ENCODE data around the gene ASAP2. TPM values are rescaled to one million over a fixed set of nuclear protein-coding genes. Genes with fewer than 3 reads are reported as not detected.

ASAP2 gene
- polyA plus RNA-seq, 1 donor (not counting 4 experiments of a cell fraction or from before 2014, with no cell fraction given) = 54.2 TPM

DNA sequence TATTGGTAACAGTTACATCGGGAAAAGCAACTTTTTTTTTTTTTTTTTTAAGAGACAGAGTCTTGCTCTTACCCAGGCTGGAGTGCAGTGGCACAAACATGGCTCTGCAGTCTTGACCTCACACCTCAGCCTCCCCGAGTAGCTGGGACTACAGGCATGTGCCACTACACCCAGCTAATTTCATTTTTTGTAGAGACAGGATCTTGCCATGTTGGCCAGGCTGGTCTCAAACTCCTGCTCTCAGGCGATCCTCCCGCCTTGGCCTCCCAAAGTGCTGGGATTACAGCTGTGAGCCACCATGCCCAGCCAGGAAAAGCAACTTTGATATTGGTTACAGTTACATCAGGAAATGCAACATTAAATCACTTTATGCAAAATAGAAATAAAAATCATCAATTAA is 212.1 kb downstream of the ASAP2 start:
- TF ChIP-seq, protein P1, sequence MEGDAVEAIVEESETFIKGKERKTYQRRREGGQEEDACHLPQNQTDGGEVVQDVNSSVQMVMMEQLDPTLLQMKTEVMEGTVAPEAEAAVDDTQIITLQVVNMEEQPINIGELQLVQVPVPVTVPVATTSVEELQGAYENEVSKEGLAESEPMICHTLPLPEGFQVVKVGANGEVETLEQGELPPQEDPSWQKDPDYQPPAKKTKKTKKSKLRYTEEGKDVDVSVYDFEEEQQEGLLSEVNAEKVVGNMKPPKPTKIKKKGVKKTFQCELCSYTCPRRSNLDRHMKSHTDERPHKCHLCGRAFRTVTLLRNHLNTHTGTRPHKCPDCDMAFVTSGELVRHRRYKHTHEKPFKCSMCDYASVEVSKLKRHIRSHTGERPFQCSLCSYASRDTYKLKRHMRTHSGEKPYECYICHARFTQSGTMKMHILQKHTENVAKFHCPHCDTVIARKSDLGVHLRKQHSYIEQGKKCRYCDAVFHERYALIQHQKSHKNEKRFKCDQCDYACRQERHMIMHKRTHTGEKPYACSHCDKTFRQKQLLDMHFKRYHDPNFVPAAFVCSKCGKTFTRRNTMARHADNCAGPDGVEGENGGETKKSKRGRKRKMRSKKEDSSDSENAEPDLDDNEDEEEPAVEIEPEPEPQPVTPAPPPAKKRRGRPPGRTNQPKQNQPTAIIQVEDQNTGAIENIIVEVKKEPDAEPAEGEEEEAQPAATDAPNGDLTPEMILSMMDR (optimal IDR thresholded peaks at IDR 0.05 in 1 of 3, IDR thresholded peaks at IDR 0.05 in 1 of 3, conservative IDR thresholded peaks at IDR 0.05 in 1 of 3; ENCODE audit: extremely low read depth in 1 of 3, insufficient read depth in 2 of 3, low read length in 3 of 3) = no peak
- no peak for TF ChIP-seq EZH2 (IDR thresholded peaks at IDR 0.05; ENCODE audit: low read length)
- Histone ChIP-seq H3K36me3 (ENCODE audit: control insufficient read depth in 2 of 2, extremely low read depth in 1 of 2, insufficient read depth in 2 of 2, low read length in 2 of 2) (peaks cover 4 to 22% of the 10 kb centered on the region in 2 experiments), H3K27me3 (ENCODE audit: control insufficient read depth, extremely low read depth, insufficient read depth, low read length) (no peaks in the 10 kb centered on the region), H2AFZ (ENCODE audit: control insufficient read depth, low read length) (no peak overlapping the region), H3K27ac (ENCODE audit: control insufficient read depth, insufficient read depth, low read length) (no peak overlapping the region), H3K79me2 (ENCODE audit: control insufficient read depth, insufficient read depth, low read length) (peaks cover 65% of the 10 kb centered on the region), H4K20me1 (ENCODE audit: control insufficient read depth, extremely low read depth, insufficient read depth, low read length) (peaks cover 2% of the 10 kb centered on the region), H3K9me3 (ENCODE audit: control insufficient read depth, low read depth, low read length) (no peaks in the 10 kb centered on the region), H3K4me2 (ENCODE audit: control insufficient read depth, extremely low read depth, insufficient read depth, low read depth, low read length) (no peak overlapping the region), H3K9me1 (ENCODE audit: control insufficient read depth, extremely low read depth, insufficient read depth, low read length) (peaks cover 5% of the 10 kb centered on the region), H3K9ac (ENCODE audit: control insufficient read depth, extremely low read depth, insufficient read depth, low read length) (no peak overlapping the region), H3K4me3 (ENCODE audit: control insufficient read depth in 2 of 3, extremely low read depth in 1 of 3, insufficient read depth in 2 of 3, low read depth in 1 of 3, low read length in 3 of 3) (no peak overlapping the region), H3K4me1 (ENCODE audit: control insufficient read depth, extremely low read depth, insufficient read depth, low read length) (peaks cover 21% of the 10 kb centered on the region)
- dilution Hi-C loops (cut with MboI; ENCODE audit: extremely low pct_ligation_motif_present, low sequenced_read_pairs) = no loop called here
- DNase-seq (ENCODE audit: low read depth, low spot score) = no peak
- no peak for FAIRE-seq

DNA sequence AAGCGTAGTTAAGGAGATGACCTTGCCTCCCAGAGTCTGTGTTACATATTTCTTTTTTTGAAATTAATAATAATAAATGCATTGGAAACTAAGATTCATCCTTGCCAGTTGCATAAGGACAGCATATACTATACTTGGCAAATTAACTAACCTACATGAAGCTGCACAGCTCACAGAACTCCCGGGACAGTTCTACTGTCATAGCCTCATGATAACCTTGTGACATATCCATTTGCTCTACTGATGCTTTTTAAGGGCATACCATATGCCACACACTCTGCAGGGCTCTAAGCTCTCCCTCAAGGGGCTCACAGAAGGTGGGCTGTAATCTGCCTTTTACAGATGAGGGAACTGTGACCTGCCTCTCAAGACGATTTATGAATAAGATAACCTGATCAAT is 212.9 kb downstream of the ASAP2 start:
- Histone ChIP-seq H2AFZ (ENCODE audit: control insufficient read depth, low read length) (no peak overlapping the region), H3K9me3 (ENCODE audit: control insufficient read depth, low read depth, low read length) (no peaks in the 10 kb centered on the region), H3K27me3 (ENCODE audit: control insufficient read depth, extremely low read depth, insufficient read depth, low read length) (no peaks in the 10 kb centered on the region), H3K9me1 (ENCODE audit: control insufficient read depth, extremely low read depth, insufficient read depth, low read length) (peaks cover 5% of the 10 kb centered on the region), H3K4me3 (ENCODE audit: control insufficient read depth in 2 of 3, extremely low read depth in 1 of 3, insufficient read depth in 2 of 3, low read depth in 1 of 3, low read length in 3 of 3) (no peak overlapping the region), H3K79me2 (ENCODE audit: control insufficient read depth, insufficient read depth, low read length) (peaks cover 69% of the 10 kb centered on the region), H3K4me2 (ENCODE audit: control insufficient read depth, extremely low read depth, insufficient read depth, low read depth, low read length) (no peak overlapping the region), H3K27ac (ENCODE audit: control insufficient read depth, insufficient read depth, low read length) (no peak overlapping the region), H3K4me1 (ENCODE audit: control insufficient read depth, extremely low read depth, insufficient read depth, low read length) (peaks cover 24% of the 10 kb centered on the region), H3K9ac (ENCODE audit: control insufficient read depth, extremely low read depth, insufficient read depth, low read length) (no peak overlapping the region), H4K20me1 (ENCODE audit: control insufficient read depth, extremely low read depth, insufficient read depth, low read length) (peaks cover 2% of the 10 kb centered on the region), H3K36me3 (ENCODE audit: control insufficient read depth in 2 of 2, extremely low read depth in 1 of 2, insufficient read depth in 2 of 2, low read length in 2 of 2) (peaks cover 2 to 19% of the 10 kb centered on the region in 2 experiments)
- TF ChIP-seq EZH2 (IDR thresholded peaks at IDR 0.05; ENCODE audit: low read length) = no peak
- TF ChIP-seq, protein P1 (optimal IDR thresholded peaks at IDR 0.05 in 1 of 3, IDR thresholded peaks at IDR 0.05 in 1 of 3, conservative IDR thresholded peaks at IDR 0.05 in 1 of 3; ENCODE audit: extremely low read depth in 1 of 3, insufficient read depth in 2 of 3, low read length in 3 of 3) = no peak
- DNase-seq (ENCODE audit: low read depth, low spot score) = no peak
- FAIRE-seq = no peak
- dilution Hi-C loops (cut with MboI; ENCODE audit: extremely low pct_ligation_motif_present, low sequenced_read_pairs) = no loop called here
